ENCODE data around the gene CIDEB.

CIDEB gene

DNA sequence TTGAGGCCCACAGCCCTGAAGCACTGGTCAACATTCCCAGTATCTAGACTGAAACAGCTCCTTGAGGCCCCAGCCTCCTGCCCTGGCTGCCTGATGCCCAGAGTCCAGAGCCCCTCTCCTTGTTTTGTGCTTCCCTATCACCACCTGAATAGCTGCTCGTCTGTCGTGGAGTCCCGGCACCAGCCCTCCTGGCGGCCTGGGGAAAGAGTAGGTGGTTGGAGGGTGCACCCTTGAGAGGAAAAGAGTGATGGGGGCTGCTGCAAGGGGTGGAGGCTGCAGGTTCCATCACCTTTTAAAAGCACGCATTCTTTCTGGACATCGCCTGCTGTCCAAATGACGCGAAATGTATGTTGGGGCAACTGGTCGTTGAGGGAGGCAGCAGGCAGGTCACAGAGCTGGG is 39.6 kb downstream of the CIDEB start:
- DNase-seq, result no peak

DNA sequence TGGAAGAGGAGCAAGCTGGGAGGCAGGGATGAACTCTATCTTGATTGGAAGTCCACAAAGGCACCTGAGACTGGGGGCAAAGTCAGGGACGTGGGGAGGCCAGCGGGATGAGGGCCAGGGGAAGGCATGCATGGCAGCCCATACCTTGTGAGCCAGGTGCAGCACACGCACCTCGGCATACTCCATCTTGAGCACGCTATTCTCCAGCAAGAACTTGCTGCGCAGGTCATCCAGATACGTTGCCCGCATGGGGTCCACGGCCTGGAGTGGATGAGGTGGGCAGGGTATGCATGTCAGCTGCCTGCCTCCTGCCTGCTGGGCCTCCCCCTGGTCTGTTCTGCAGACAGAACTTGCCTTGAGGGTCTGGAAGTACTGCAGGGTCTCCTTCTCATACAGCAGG is 40.3 kb downstream of the CIDEB start:
- no peak for DNase-seq

GRCh38 chr14:24266344-24267244 is 41.2 kb downstream of the CIDEB start:
- DNase-seq, result no peak

DNA sequence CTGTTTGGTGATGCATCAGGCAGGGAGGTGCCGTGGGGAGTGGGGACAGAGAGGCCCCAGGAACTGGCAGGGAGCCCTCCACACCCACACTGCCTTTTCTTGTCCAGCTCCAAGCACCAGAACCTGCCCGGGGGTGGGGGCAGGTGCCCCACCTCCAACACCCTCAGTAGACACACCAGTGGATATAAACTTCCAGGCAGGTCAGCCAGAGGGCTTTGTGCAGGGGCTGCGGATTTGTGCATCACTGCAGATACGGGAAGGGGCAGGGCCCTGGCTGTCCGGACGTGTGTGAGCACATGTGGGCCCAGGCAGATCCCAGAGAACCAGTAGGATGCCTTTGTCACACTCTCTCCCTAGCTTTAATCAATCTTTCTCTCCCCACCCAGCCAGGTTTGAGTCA is 43.5 kb downstream of the CIDEB start:
- no peak for DNase-seq

GRCh38 chr14:24263848-24264247 is 43.9 kb downstream of the CIDEB start:
- DNase-seq, result no peak

GRCh38 chr14:24262821-24263733 is 44.7 kb downstream of the CIDEB start, which contains the start of gene TGM1:
TGM1 (minus strand) TSS chr14:24263177; CDS start chr14:24262352, 825 bp downstream.
- no peak for DNase-seq

DNA sequence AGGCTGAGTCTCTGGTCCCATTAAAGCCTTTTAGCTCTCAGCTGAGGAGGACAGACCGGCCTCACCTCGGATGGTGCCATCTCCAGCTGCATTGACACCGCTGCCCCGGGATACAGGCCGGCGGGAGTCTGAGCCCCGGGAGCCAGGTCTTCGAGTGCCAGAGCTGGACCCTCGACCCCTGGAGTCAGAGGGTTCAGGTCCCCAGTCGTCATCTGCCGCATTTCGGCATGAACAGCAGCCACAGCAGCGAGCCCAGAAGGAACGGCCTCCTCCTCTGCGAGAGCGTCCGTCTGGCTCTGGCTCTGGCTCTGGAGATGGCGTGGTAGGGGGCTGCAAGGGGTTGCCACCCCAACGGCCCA is 45.8 kb downstream of the CIDEB start:
- no peak for DNase-seq

- DNase-seq, result no peak
Observed at GRCh38 chr14:24261256-24261968, 46.4 kb downstream of the CIDEB start.

- DNase-seq, result no peak
Observed at GRCh38 chr14:24260780-24261157, 47.0 kb downstream of the CIDEB start.

DNA sequence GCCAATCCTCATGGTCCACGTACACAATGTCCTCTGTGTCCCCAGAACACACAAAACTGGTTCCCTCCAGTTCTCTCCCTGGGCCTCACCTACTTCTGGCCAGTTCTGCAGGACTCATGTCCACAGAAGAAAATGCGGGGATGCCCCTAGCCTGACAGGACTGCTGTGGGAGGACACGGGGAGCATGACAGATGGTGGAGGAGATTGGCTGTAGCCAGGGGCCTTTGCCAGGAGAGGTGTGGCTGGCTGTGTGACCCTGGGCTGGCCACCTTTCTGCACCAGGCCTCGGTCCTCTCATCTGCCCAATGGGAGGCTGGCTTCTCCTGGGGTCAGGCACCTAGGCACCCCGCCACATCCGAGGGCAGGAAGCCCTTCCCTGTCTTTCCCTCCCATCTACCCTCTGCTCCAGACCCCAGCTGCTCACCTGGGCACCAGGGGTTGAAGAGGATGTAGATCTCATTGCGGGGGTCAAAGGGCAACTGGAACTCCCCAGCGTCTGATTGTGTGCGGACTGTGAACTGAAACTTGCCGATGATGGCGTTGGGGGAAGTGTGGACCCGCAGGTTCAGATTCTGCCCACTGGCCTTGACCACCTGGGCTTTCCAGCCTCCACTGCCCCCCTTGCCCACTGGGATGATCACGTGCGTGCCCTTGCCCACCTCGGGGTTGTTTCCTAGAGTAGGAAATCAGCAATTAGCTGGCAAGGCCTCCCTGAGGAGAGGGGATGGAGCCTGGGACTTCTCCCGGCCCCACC is 47.6 kb downstream of the CIDEB start:
- DNase-seq, result no peak

- DNase-seq, result no peak
Observed at GRCh38 chr14:24259282-24260025, 48.3 kb downstream of the CIDEB start.

- no peak for DNase-seq
Observed at GRCh38 chr14:24258548-24259265, 49.1 kb downstream of the CIDEB start.

DNA sequence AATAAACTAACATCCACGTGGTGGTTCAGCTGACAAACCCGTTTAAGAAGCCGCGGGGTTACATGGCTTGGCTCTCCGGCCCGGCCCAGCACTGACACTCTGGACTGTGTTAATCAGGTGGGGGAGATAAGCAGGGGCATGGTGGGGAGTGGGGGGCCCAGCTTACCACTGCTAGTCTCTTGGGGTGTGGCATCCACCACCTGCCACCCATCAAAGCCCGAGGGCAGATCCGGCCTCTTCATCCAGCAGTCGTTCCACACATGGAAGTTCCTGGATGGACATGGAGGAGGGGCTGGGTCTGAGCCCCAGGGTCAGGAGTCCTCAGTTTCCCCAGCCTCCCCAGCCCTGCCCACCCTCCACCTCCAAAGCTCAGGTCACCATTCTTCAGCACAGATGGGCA is 49.7 kb downstream of the CIDEB start:
- DNase-seq, result no peak

GRCh38 chr14:24256960-24257359 is 50.8 kb downstream of the CIDEB start:
- DNase-seq, result no peak

- DNase-seq, result no peak
Observed at GRCh38 chr14:24255931-24256711, 51.7 kb downstream of the CIDEB start.

DNA sequence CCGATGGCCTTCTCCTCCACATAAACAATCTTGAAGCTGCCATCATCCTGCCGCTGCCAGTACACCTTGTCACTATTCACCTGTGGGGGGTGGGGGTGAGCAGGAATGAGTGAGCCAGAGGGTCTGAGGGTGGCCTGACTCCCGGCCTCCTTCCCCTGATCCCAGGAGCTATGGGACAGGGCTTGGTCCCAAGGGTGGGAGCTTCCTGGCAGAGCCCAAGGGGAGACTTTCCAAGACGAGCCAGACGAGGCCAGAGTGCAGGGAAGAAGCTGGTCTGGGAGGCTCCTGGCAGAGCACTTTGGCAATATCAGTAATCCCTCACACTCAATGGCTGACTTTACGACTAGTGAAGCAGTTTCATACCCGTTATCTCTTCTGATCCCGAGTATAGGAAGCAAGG is 52.3 kb downstream of the CIDEB start:
- DNase-seq, result no peak
